AG20443 (cell line): ENCODE measurements around the gene AGO3.

Experiments
- DNase-seq: peaks from one replicate; pipeline ENCODE4 v3.0.0; 2012; ENCODE audit warnings: low spot score, mixed read lengths

AGO3 gene

DNA sequence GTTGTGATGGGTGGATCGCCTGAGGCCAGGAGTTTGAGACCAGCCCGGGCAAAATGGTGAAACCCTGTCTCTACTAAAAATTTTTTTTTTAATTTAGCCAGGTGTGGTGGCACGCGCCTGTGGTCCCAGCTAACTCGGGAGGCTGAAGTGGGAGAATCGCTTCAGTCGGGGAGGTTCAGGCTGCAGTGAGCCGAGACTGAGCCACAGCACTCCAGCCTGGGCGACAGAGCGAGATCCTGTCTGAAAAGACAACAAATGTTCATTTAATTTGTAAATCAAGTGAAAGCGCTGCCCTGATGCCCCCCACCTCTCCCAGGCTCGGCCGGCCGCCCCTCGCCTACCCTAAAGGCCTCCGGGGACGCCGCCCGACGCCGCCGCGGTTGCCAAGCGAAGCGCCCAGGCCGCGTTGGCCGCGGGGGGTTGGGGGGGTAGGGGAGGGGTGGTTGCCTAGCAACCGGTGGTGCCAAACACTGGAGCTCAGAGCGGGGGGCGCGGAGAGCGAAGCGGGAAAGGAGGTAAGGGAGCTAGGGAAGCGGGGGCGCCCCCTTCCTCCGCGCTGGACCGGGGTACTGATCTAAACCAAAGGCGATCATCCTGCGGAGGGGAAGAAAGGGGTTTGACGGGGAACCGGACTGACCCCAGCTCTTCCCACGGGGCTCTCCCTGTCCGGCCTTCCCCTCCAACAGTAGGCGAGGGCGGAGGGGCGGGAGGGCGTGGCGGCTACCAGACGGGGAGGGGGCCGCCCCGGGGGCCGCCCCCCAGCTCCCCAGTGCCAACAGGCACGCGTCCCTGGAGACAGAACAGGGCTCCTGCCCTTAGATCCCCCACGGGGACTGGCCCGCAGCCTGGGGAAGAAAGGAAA is 153.0 kb downstream of the AGO3 start, which contains the start of gene TEKT2:
Gene TEKT2, plus strand, starts transcription at position 460 of the 862 bp plus-strand sequence. CDS start 828 bp downstream, outside the sequence.
- peak; percentile 78 for DNase-seq

DNA sequence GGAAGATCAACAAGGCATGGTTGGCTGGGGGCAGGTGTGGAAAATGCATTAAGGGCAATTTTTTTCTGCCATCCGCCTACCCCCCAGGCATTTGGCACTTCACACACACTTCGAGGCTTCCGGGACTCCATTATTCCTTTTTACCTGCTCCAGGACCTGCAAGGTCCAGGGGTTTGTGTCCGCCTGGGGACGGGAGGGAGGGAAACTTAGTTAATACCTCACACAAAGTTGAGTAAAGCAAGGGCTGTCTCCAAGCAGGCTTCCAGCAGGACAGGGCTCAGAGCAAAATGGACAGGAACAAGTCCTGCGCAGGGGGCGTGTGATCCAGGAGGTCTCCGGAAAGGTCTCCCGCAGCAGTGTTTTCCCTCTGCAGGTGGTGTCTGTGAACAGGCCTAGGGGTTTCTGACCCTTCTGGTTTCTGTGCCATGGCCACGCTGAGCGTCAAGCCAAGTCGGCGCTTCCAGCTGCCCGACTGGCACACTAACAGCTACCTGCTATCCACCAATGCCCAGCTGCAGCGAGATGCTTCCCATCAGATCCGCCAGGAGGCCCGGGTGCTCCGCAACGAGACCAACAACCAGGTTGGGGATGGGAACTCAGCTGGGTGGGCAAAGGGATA is 153.7 kb downstream of the AGO3 start:
- no peak for DNase-seq

DNA sequence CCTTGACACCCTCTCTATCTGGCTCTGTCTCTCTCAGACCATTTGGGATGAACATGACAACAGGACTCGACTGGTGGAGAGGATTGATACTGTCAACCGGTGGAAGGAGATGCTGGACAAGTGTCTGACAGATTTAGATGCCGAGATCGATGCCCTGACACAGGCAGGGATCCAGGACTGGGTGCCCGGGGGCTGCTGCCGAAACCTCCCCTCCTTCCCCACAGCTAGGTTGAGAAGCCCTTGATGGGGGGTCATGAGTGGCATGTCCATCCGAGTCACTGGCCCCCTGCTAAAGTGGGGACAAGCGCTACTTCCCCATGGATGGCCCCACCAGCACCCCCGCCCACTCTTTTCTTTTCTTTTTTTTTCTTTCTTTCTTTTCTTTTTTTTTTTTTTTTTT is 154.2 kb downstream of the AGO3 start:
- DNase-seq, result no peak

- DNase-seq, result no peak
Observed at GRCh38 chr1:36085686-36086526, 155.0 kb downstream of the AGO3 start.

GRCh38 chr1:36086529-36087232 is 155.8 kb downstream of the AGO3 start:
- no peak for DNase-seq

GRCh38 chr1:36087233-36088123 is 156.6 kb downstream of the AGO3 start:
- no peak for DNase-seq

DNA sequence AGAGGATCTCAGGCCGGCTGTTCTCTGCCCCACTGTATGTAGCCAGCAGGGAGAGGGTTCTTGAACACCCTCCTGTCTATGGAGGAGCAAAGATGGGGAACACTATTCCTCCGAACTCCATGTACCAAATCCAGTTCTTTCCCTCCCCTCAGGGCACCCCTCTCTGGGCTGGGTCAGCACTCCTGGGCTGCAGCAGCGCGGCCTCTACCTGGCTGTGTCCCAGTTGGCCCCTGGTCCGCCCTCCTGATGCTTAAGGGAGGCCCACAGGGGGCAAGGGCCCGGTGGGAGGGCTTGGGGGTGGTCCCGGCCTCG is 157.3 kb downstream of the AGO3 start:
- no peak for DNase-seq

DNA sequence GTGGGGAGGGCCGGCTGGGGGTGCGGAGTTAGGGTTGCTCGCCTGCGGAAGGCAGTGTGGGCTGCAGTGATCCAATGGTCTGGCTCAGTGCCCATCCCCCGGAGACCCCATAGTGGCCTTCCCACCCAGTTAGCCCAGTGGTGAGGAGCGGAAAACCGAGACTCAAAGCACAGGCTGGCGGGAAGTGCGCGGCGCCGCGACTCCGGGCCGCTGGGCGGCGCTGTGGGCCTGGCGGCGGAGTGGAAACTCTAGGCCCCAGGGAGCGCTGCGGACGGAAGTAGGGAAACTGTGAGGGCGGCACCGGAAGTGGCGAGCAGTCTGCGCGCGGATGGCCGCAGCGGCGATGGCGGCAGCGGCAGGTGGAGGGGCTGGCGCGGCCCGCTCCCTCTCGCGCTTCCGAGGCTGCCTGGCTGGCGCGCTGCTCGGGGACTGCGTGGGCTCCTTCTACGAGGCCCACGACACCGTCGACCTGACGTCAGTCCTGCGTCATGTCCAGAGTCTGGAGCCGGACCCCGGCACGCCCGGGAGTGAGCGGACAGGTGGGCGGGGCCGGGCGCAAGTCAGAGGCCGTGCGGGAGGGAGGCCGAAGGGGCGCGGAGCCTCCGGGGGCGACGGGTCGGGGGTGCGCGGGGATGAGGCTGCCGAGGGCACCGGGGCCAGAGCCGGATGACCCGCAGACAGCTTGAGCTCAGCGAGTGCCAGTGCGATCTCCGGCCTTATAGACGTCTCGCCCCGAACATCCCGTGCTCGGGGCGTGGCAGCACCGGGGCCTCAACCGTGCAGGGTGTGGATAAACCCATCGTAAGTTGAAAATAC is 157.9 kb downstream of the AGO3 start, which contains the start of gene ADPRS:
Gene ADPRS, plus strand, starts transcription at position 316 of the 816 bp plus-strand sequence. Its CDS starts 13 bp downstream, at position 329.
- peak; percentile 96 for DNase-seq

GRCh38 chr1:36089393-36090121 is 158.7 kb downstream of the AGO3 start:
- DNase-seq, result peak; percentile 51

DNA sequence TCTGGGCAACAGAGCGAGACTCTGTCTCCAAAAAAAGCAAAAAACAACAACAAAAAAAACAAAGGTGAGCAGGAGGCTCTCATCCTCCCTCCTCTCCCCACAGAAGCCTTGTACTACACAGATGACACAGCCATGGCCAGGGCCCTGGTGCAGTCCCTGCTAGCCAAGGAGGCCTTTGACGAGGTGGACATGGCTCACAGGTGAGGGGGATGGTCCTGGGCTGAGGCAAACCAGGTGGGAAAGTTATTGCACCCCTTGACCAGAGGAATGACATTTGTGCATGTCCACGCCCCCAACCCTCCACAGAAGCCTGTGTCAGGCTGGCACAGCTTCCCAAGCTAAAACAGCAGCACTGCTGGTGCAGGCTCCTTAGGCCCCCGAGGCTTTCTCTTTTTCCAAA is 160.2 kb downstream of the AGO3 start:
- no peak for DNase-seq

- no peak for DNase-seq
Observed at GRCh38 chr1:36091698-36092097, 160.8 kb downstream of the AGO3 start.

GRCh38 chr1:36092166-36092797 is 161.4 kb downstream of the AGO3 start:
- no peak for DNase-seq

- DNase-seq, result no peak
Observed at GRCh38 chr1:36092798-36093185, 161.9 kb downstream of the AGO3 start.

DNA sequence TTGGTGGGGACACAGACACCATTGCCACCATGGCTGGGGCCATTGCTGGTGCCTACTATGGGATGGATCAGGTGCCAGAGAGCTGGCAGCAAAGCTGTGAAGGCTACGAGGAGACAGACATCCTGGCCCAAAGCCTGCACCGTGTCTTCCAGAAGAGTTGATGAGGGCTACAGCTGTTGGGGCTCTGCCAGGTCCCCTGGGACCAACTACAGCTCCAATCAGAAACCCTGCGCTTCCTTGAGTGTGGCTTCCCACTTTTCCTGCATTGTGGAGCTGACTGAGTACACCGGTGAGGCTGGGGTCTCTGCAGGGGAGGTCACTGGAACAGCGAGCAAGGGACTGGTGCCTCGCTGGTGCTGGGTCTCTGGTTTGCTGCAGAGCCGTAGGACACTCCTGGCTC is 162.3 kb downstream of the AGO3 start:
- DNase-seq, result no peak

DNA sequence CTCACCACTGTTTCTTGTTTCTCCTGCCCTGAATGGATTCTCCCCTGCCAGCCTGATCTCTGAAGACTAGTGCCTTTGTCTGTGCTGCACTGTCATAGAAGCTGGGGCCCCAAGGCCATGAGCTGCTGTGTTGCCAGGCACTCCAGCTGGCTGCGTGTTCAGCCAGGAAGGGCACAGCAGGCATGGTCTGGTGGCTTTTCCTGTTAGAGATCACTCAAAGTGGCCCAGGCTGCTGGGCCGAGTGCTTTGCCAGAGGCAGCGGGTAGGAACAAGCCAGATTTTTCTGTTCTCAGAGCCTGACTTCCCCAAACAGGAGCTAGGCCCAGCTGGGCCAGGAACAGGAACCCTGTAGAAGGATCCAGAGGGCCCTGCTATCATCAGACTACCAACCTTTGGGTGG is 163.0 kb downstream of the AGO3 start:
- no peak for DNase-seq

DNA sequence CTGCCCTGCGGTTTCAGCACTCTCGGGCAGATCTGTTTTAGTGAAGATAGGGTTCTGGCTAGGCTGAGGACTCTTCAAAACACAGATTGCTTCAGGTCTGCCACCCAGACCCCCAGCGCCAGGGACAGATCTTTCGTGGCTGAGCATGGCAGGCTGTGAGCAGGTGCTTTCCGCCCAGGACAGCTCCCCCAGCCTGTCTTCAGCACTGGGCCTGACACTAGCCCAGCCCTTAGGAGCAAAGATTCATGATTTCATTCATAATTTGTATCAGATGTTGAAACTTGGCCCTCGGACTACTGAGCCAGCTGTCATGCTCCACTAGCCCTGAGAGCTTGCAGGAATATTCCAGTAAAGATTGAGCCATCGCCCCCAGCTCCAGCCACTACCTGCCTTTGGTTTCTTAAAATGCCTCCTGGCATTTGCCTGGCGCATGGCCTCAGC is 163.7 kb downstream of the AGO3 start:
- peak; percentile 77 for DNase-seq

DNA sequence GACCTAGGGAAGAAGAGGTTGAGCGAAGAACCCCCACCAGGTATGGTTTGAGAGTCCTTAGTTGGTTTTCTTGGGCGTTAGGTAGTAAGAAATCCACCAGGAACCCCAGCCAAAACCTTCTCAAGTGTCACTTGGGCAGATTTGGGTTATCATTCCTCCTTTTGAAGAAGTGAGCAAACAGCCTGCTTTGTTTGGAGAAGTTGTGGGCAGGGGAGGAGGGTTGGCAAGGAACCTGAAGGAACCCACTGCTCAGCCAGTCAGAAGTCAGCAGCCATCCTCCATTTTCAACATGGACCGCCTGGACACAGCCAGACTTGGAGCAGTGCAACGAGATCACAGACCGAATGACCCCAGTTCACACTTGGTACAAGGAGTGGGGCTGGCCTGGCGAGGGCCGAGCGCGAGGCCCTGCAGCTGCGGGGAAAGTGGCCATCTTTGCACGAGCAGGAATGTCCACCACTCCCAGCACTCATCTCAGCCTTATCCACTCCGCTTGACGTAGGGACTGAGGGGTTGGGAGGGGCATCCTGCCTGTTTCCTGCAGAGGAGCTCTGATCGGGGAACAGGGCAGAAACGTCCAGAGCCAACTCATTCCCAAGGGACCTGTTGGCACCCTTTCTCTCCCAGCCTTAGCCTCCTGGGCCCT is 165.0 kb downstream of the AGO3 start:
- no peak for DNase-seq
